ENCODE results near the gene RASGRP4. TPM values are rescaled to one million over a fixed set of nuclear protein-coding genes. Genes with fewer than 3 reads are reported as not detected.

RASGRP4 gene
- total RNA-seq, 3 donors from 2014 or later: 0.66 to 8.8 (median 1.6) TPM

DNA sequence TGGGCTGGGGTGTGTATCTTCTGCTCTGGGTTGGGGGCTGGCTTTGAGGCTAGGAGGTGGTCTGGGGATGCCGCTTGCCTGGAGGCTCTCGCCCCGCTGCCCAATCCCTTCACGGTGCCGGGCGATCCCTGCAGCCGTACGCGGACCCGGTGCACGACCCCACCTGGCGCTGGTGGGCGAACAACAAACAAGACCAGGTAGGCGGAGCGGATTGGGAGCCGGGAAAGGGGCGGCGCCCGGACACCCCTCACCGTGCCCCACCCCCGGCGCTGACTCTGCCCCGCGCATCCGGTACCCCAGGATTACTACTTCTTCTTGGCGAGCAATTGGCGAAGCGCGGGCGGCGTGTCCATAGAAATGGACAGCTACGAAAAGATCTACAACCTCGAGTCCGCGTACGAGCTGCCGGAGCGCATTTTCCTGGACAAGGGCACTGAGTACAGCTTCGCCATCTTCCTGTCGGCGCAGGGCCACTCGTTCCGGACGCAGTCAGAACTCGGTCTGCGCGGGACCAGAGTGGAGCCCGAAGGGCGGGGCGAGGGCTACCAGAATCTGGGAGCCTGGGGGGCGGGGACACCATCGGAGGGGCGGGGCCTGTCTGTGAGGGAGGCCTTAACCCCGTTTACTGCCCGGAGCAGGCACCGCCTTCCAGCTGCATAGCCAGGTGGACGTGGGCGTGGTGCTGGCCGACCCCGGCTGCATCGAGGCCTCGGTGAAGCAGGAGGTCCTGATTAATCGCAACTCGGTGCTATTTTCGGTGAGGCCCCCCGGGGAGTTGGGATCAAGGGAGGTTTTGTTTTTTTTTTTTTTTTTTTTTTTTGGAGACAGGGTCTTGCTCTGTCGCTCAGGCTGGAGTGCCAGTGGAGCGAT lies 63.7 kb downstream of the RASGRP4 start:
- peak; percentile 81 to 93 for DNase-seq (ENCODE audit: low spot score in 2 of 2)
- TF ChIP-seq, protein P1, sequence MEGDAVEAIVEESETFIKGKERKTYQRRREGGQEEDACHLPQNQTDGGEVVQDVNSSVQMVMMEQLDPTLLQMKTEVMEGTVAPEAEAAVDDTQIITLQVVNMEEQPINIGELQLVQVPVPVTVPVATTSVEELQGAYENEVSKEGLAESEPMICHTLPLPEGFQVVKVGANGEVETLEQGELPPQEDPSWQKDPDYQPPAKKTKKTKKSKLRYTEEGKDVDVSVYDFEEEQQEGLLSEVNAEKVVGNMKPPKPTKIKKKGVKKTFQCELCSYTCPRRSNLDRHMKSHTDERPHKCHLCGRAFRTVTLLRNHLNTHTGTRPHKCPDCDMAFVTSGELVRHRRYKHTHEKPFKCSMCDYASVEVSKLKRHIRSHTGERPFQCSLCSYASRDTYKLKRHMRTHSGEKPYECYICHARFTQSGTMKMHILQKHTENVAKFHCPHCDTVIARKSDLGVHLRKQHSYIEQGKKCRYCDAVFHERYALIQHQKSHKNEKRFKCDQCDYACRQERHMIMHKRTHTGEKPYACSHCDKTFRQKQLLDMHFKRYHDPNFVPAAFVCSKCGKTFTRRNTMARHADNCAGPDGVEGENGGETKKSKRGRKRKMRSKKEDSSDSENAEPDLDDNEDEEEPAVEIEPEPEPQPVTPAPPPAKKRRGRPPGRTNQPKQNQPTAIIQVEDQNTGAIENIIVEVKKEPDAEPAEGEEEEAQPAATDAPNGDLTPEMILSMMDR (IDR thresholded peaks at IDR 0.05): peak in 1 of 3 donors; percentile 9
- TF ChIP-seq POLR2AphosphoS5 (IDR thresholded peaks at IDR 0.05) (peak in 1 of 3 donors; percentile 23), POLR2A (IDR thresholded peaks at IDR 0.05) (peak; percentile 25)
- Histone ChIP-seq H3K36me3 (no peaks in the 10 kb centered on the region), H3K27ac (peak overlapping the region; percentile 65 to 76), H3K27me3 (peaks cover 0 to 28% of the 10 kb centered on the region in 2 donors), H3K4me3 (peak overlapping the region; percentile 53 to 90 (median 62)), H3K9me3 (no peaks in the 10 kb centered on the region), H3K4me1 (no peaks in the 10 kb centered on the region)
- intact Hi-C loops (cut with DNase I; ENCODE audit: low total_unique reads): loop anchor here (5.0 kb wide), 1 partner anchor 1345 kb away; no protein-coding TSS in a partner anchor

DNA sequence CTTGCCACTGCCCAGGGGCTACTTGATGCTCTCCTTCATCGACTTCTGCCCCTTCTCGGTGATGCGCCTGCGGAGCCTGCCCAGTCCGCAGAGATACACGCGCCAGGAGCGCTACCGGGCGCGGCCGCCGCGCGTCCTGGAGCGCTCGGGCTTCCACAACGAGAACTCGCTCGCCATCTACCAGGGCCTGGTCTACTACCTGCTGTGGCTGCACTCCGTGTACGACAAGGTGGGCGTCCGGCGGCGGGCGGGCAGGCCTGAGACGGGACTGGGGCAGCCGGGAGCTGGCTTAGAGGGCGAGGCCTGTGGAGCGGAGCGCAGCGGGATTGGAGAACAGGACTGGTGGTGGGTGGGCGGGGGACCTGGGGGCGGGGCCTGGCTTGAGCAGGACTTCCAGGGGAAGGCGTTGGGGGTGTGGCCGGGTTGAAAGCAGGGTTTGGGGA lies 64.4 kb downstream of the RASGRP4 start:
- Histone ChIP-seq H3K36me3 (no peaks in the 10 kb centered on the region), H3K9me3 (no peaks in the 10 kb centered on the region), H3K27me3 (peaks cover 0 to 32% of the 10 kb centered on the region in 2 donors), H3K4me1 (no peaks in the 10 kb centered on the region), H3K4me3 (peak overlapping the region; percentile 53 to 90 (median 62)), H3K27ac (peak overlapping the region; percentile 65 to 76)
- peak; percentile 75 to 83 for DNase-seq (ENCODE audit: low spot score in 2 of 2)
- TF ChIP-seq, protein P1 (IDR thresholded peaks at IDR 0.05): peak in 1 of 3 donors; percentile 55
- TF ChIP-seq POLR2A (IDR thresholded peaks at IDR 0.05) (no peak), POLR2AphosphoS5 (IDR thresholded peaks at IDR 0.05) (no peak)
- intact Hi-C loops (cut with DNase I; ENCODE audit: low total_unique reads): loop anchor here (5.0 kb wide), 1 partner anchor 1346 kb away; no protein-coding TSS in a partner anchor

DNA sequence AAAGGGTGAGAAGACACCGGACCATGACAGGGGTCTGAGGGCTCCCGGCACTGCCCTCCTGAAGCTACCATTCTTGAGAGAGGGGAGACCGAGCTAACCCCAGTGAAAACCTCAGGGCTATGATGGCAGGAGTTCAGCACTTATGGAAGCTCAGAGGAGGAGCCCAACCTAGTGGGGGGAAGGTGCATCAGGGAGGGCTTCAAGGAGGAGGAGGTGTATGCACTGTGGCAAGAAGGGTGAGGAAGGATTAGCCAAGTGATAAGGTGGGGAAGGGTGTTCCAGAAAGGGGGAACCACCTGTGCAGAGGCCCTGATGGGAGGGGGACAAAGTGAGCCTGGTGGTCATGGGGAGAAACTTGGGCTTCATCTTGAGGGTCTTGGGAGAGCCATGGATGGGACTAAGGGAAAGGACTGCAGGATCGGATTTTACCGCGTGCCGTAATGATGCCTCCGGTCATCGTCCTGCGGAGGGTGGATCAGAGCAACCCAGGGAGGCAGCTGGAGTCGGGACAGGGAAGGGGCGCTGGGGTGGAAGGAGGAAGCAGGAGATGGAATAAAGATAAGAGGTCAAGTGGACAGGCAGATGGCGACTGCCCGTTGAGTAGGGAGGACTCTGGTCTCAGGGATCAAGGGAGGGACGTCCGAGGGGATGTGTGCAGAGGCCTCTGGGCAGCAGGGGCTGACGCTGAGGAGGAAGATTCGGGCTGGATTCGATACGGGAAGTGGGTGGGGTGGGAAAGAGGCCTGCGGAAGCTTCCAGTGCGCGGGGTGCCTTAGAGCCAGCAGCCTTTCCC lies 65.0 kb downstream of the RASGRP4 start:
- H3K9me3 ChIP-seq: no peaks in the 10 kb centered on the region
- H3K27ac ChIP-seq: no peak overlapping the region
- H3K36me3 ChIP-seq: no peaks in the 10 kb centered on the region
- H3K27me3 ChIP-seq: peaks cover 0 to 38% of the 10 kb centered on the region in 2 donors
- no peak for TF ChIP-seq POLR2AphosphoS5 (IDR thresholded peaks at IDR 0.05)
- TF ChIP-seq POLR2A (IDR thresholded peaks at IDR 0.05): no peak
- TF ChIP-seq, protein P1 (IDR thresholded peaks at IDR 0.05): no peak
- no peaks in the 10 kb centered on the region for H3K4me1 ChIP-seq
- peak overlapping the region; percentile 53 to 90 (median 62) for H3K4me3 ChIP-seq
- intact Hi-C loops (cut with DNase I; ENCODE audit: low total_unique reads): loop anchor here (5.0 kb wide), 1 partner anchor 1346 kb away; no protein-coding TSS in a partner anchor
- no peak for DNase-seq (ENCODE audit: low spot score in 2 of 2)

DNA sequence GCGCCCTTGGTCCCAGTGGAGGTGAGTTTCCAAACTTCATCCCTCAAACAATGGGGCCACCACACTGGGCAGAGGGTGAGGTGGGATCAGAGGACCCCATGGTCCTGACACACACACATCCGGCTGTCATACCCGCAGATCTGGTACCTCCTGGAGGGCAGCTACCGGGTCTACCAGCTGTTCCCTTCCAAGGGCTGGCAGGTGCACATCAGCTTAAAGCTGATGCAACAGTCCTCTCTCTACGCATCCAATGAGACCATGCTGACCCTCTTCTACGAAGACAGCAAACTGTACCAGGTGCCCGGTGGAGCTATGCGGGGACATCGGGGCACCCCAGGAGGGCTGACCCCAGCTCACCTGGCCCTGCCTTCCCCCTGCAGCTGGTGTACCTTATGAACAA lies 65.7 kb downstream of the RASGRP4 start:
- Histone ChIP-seq H3K4me1 (no peaks in the 10 kb centered on the region), H3K36me3 (no peaks in the 10 kb centered on the region), H3K27ac (no peak overlapping the region), H3K27me3 (peaks cover 0 to 44% of the 10 kb centered on the region in 2 donors), H3K9me3 (no peaks in the 10 kb centered on the region), H3K4me3 (no peak overlapping the region)
- TF ChIP-seq, protein P1 (IDR thresholded peaks at IDR 0.05): no peak
- TF ChIP-seq POLR2AphosphoS5 (IDR thresholded peaks at IDR 0.05): no peak
- TF ChIP-seq POLR2A (IDR thresholded peaks at IDR 0.05): no peak
- DNase-seq (ENCODE audit: low spot score in 2 of 2): no peak
- intact Hi-C loops (cut with DNase I; ENCODE audit: low total_unique reads): loop anchor here (5.0 kb wide), 1 partner anchor 1347 kb away; no protein-coding TSS in a partner anchor

All from breast epithelium (tissue), 4 donors.